Testis (tissue), 2 donors: ENCODE measurements around the gene RCL1.

ENCODE experiments used
- POLR2A ChIP-seq: fragments of 450-650 bp; IDR thresholded peaks from one replicate; pipeline ENCODE4 v1.6.1; 2017; ENCODE audit warnings: antibody characterized with exemption, mild to moderate bottlenecking, moderate library complexity
- TF ChIP-seq, protein P1 (sequence below), 3 experiments: fragments of 450-650 bp in 2 of 3; fragments of 200-600 bp in 1 of 3; sonication (generic) in 1 of 3; IDR thresholded peaks; one replicate each; pipeline ENCODE4 v1.5.1; 2016 to 2019; ENCODE audit warnings: antibody characterized with exemption in 3 of 3, mild to moderate bottlenecking in 2 of 3, moderate library complexity in 1 of 3

GRCh38 chr9:4887556-4887955, 94.8 kb downstream of the RCL1 start:
- TF ChIP-seq, protein P1, sequence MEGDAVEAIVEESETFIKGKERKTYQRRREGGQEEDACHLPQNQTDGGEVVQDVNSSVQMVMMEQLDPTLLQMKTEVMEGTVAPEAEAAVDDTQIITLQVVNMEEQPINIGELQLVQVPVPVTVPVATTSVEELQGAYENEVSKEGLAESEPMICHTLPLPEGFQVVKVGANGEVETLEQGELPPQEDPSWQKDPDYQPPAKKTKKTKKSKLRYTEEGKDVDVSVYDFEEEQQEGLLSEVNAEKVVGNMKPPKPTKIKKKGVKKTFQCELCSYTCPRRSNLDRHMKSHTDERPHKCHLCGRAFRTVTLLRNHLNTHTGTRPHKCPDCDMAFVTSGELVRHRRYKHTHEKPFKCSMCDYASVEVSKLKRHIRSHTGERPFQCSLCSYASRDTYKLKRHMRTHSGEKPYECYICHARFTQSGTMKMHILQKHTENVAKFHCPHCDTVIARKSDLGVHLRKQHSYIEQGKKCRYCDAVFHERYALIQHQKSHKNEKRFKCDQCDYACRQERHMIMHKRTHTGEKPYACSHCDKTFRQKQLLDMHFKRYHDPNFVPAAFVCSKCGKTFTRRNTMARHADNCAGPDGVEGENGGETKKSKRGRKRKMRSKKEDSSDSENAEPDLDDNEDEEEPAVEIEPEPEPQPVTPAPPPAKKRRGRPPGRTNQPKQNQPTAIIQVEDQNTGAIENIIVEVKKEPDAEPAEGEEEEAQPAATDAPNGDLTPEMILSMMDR (IDR thresholded peaks at IDR 0.05), result no peak
- TF ChIP-seq POLR2A, result no peak
